SK-N-SH (cell line): ENCODE data around the gene HDAC4. TPM values are rescaled to one million over a fixed set of nuclear protein-coding genes. Genes with fewer than 3 reads are reported as not detected.

Experiments
- CTCF ChIA-PET: fragments of 300-600, 350-600 bp; formaldehyde crosslinking; extraction: SDS; loops from one replicate; lab custom pipeline; 2021; lab: Yijun Ruan, JAX
- POLR2A ChIA-PET: fragments of 350-600 bp; sonication (Branson Sonifier 250); formaldehyde crosslinking; extraction: SDS; loops from one replicate; lab custom pipeline; 2020; ENCODE audit warnings: antibody characterized with exemption, inconsistent platforms; lab: Yijun Ruan, JAX
- DNase-seq: peaks from one replicate; pipeline ENCODE4 v3.0.0; 2012
- H2AFZ ChIP-seq: fragments of 200-600 bp; sonication (generic); 2 replicates; pipeline ENCODE4 v1.8.1; 2016; ENCODE audit warnings: antibody characterized with exemption, mild to moderate bottlenecking, low read depth
- H3F3A ChIP-seq: fragments of 200-600 bp; sonication (generic); replicated peaks from 2 replicates; pipeline ENCODE3; 2016; ENCODE audit warnings: antibody characterized with exemption, mild to moderate bottlenecking; ENCODE audit not compliant: insufficient read depth
- H3K27ac ChIP-seq, 2 experiments: fragments of 200-500 bp in 1 of 2; fragments of 200-600 bp in 1 of 2; sonication (Bioruptor generic) in 1 of 2; sonication (generic), shearing (Covaris generic) in 1 of 2; 2 replicates each; pipeline versions ENCODE4 v1.5.1 to v1.6.1; 2014 to 2016; ENCODE audit warnings: low read depth in 2 of 2, inconsistent platforms in 1 of 2, low read length in 1 of 2, mild to moderate bottlenecking in 1 of 2, mixed read lengths in 1 of 2
- H3K27me3 ChIP-seq: fragments of 200-600 bp; sonication (generic), shearing (Covaris generic); 2 replicates; pipeline ENCODE4 v1.6.1; 2016; ENCODE audit warnings: mixed run types; ENCODE audit not compliant: insufficient read depth
- H3K36me3 ChIP-seq, 2 experiments: fragments of 200-500 bp in 1 of 2; fragments of 200-600 bp in 1 of 2; sonication (Bioruptor generic) in 1 of 2; sonication (generic) in 1 of 2; replicated peaks in 1 of 2; 2 replicates each; pipeline versions ENCODE3 to v1.5.1; 2014 to 2016; ENCODE audit warnings: low read length in 1 of 2, mild to moderate bottlenecking in 1 of 2; ENCODE audit not compliant: insufficient read depth in 2 of 2, control insufficient read depth in 1 of 2
- H3K4me1 ChIP-seq, 2 experiments: fragments of 200-500 bp in 1 of 2; fragments of 200-600 bp in 1 of 2; sonication (Bioruptor generic) in 1 of 2; sonication (generic), shearing (Covaris generic) in 1 of 2; 2 replicates each; pipeline versions ENCODE4 v1.5.1 to v1.6.1; 2014 to 2016; ENCODE audit warnings: low read depth in 1 of 2, low read length in 1 of 2, mixed run types in 1 of 2; ENCODE audit not compliant: insufficient read depth in 2 of 2, control insufficient read depth in 1 of 2
- H3K4me2 ChIP-seq: fragments of 200-600 bp; sonication (generic), shearing (Covaris generic); 2 replicates; pipeline ENCODE4 v1.6.1; 2017; ENCODE audit warnings: mixed run types
- H3K4me3 ChIP-seq, 2 experiments: fragments of 200-500 bp in 1 of 2; fragments of 200-600 bp in 1 of 2; sonication (Bioruptor generic) in 1 of 2; sonication (generic), shearing (Covaris generic) in 1 of 2; 2 replicates each; pipeline versions ENCODE4 v1.5.1 to v1.8.1; 2014 to 2016; ENCODE audit warnings: low read depth in 2 of 2, inconsistent platforms in 1 of 2, low read length in 1 of 2, mild to moderate bottlenecking in 1 of 2, mixed read lengths in 1 of 2, moderate library complexity in 1 of 2
- H3K79me2 ChIP-seq: fragments of 200-600 bp; sonication (generic); 2 replicates; pipeline ENCODE4 v1.8.1; 2017; ENCODE audit warnings: mild to moderate bottlenecking; ENCODE audit not compliant: insufficient read depth
- H3K9ac ChIP-seq: fragments of 200-600 bp; sonication (generic); 2 replicates; pipeline ENCODE4 v1.6.1; 2017; ENCODE audit warnings: mixed run types
- H3K9me2 ChIP-seq: fragments of 200-600 bp; sonication (generic); 2 replicates; pipeline ENCODE4 v1.6.1; 2017; ENCODE audit warnings: mixed run types
- H3K9me3 ChIP-seq: fragments of 200-600 bp; sonication (generic); 2 replicates; pipeline ENCODE4 v1.6.1; 2017; ENCODE audit warnings: mixed run types, mild to moderate bottlenecking, moderate library complexity
- H4K20me1 ChIP-seq: fragments of 200-600 bp; sonication (generic); 2 replicates; pipeline ENCODE4 v1.6.1; 2017; ENCODE audit warnings: mild to moderate bottlenecking, mixed run types; ENCODE audit not compliant: insufficient read depth
- EZH2phosphoT487 ChIP-seq: fragments of 200-600 bp; sonication (generic); IDR thresholded peaks from 2 replicates; pipeline ENCODE4 v1.6.1; 2017; ENCODE audit warnings: low read depth, mixed run types, mild to moderate bottlenecking, antibody characterized with exemption, moderate library complexity, borderline replicate concordance
- FOSL2 ChIP-seq: IDR thresholded peaks from 2 replicates; pipeline ENCODE4 v1.4.0; 2012; ENCODE audit warnings: low read depth, mild to moderate bottlenecking, moderate library complexity, borderline replicate concordance
- FOXJ3 ChIP-seq: sonication (generic); formaldehyde crosslinking; IDR thresholded peaks from 2 replicates; pipeline ENCODE4 v1.5.1; 2020; ENCODE audit warnings: mild to moderate bottlenecking, missing genetic modification reagents
- GABPA ChIP-seq: IDR thresholded peaks from 2 replicates; pipeline ENCODE4 v1.4.0; 2012; ENCODE audit warnings: low read depth, mild to moderate bottlenecking
- GATA2 ChIP-seq: sonication (generic); formaldehyde crosslinking; IDR thresholded peaks from 2 replicates; pipeline ENCODE4 v1.5.0; 2020; ENCODE audit warnings: mild to moderate bottlenecking, missing genetic modification reagents
- JUND ChIP-seq: IDR thresholded peaks from 2 replicates; pipeline ENCODE4 v1.4.0; 2012
- MAX ChIP-seq: IDR thresholded peaks from 2 replicates; pipeline ENCODE4 v1.4.0; 2012; ENCODE audit warnings: low read depth
- MXI1 ChIP-seq: IDR thresholded peaks from 2 replicates; pipeline ENCODE4 v1.6.1; 2012; ENCODE audit warnings: mild to moderate bottlenecking, low read depth, low read length, improper control_type of control experiment
- NFIC ChIP-seq: IDR thresholded peaks from 2 replicates; pipeline ENCODE4 v1.4.0; 2012; ENCODE audit warnings: borderline replicate concordance
- POLR2AphosphoS5 ChIP-seq: IDR thresholded peaks from 2 replicates; pipeline ENCODE4 v1.6.1; 2012; ENCODE audit warnings: low read depth, low read length
- RAD21 ChIP-seq: IDR thresholded peaks from 2 replicates; pipeline ENCODE4 v1.6.1; 2012; ENCODE audit warnings: mild to moderate bottlenecking, low read length
- RFX5 ChIP-seq: IDR thresholded peaks from 2 replicates; pipeline ENCODE4 v1.6.1; 2012; ENCODE audit warnings: mild to moderate bottlenecking, improper control_type of control experiment, low read length
- SIN3A ChIP-seq: IDR thresholded peaks from 2 replicates; pipeline ENCODE4 v1.6.1; 2012; ENCODE audit warnings: low read depth, mild to moderate bottlenecking, low read length, moderate library complexity, borderline replicate concordance
- TAF1 ChIP-seq: IDR thresholded peaks from 2 replicates; pipeline ENCODE4 v1.6.1; 2012; ENCODE audit warnings: low read depth, mild to moderate bottlenecking, low read length, moderate library complexity, borderline replicate concordance
- TCF12 ChIP-seq: IDR thresholded peaks from 2 replicates; pipeline ENCODE4 v1.4.0; 2012
- TEAD4 ChIP-seq: IDR thresholded peaks from 2 replicates; pipeline ENCODE4 v1.4.0; 2012; ENCODE audit warnings: mild to moderate bottlenecking, borderline replicate concordance; ENCODE audit not compliant: insufficient read depth
- USF1 ChIP-seq: IDR thresholded peaks from 2 replicates; pipeline ENCODE4 v1.4.0; 2012; ENCODE audit warnings: low read depth, borderline replicate concordance
- USF2 ChIP-seq: fragments of 150-350 bp; IDR thresholded peaks from 2 replicates; pipeline ENCODE4 v1.6.1; 2017; ENCODE audit warnings: antibody characterized with exemption, low read length, low read depth, borderline replicate concordance
- ZBTB33 ChIP-seq: IDR thresholded peaks from 2 replicates; pipeline ENCODE4 v1.4.0; 2012; ENCODE audit warnings: low read depth, borderline replicate concordance
- whole genome bisulfite sequencing: methylation state at CpG from one replicate; pipeline ENCODE4 v1.1.6; 2017; ENCODE audit warnings: low lambda C conversion rate; 5-methylcytosine and 5-hydroxymethylcytosine counted together
- polyA plus RNA-seq, 3 experiments: library from polyadenylated mRNA; depleted of rRNA; stranded (reverse); fragments of >200 nt; gene quantifications; 2 replicates each; pipeline ENCODE4 v1.2.3, GENCODE V29; 2012

HDAC4 gene
- polyA plus RNA-seq, 1 of the 3 experiments (the other 2 are of a cell fraction), result 5.5 TPM

- TF ChIP-seq POLR2AphosphoS5 (no peak), RAD21 (no peak), TAF1 (no peak), GABPA (no peak), FOXJ3 (CRISPR knock-in tag) (no peak)
Observed at GRCh38 chr2:239189711-239190131, 211.1 kb downstream of the HDAC4 start (continued).

GRCh38 chr2:239188536-239188935 lies 212.3 kb downstream of the HDAC4 start:
- DNase-seq, result no peak
- H3K4me3 ChIP-seq, result no peak overlapping the region; a peak in 1 of 4 replicates
- no peak overlapping the region for H2AFZ ChIP-seq
- no peaks in the 10 kb centered on the region for H3K9me2 ChIP-seq
- peaks cover 0 to 7% of the 10 kb centered on the region in 2 experiments; a peak in 1 of 4 replicates for H3K4me1 ChIP-seq
- peaks cover 7 to 8% of the 10 kb centered on the region in 2 experiments for H3K36me3 ChIP-seq
- POLR2A ChIA-PET, result no interaction called here
- no peaks in the 10 kb centered on the region for H3F3A ChIP-seq
- TF ChIP-seq TEAD4 (no peak), ZBTB33 (no peak), POLR2AphosphoS5 (no peak), JUND (no peak), SIN3A (no peak), MXI1 (no peak), GATA2 (CRISPR knock-in tag) (no peak), FOSL2 (no peak), TAF1 (no peak), MAX (no peak), NFIC (no peak), USF2 (no peak), USF1 (no peak), RFX5 (no peak), TCF12 (no peak), EZH2phosphoT487 (no peak), RAD21 (no peak)
- no peaks in the 10 kb centered on the region for H3K9me3 ChIP-seq
- no peak overlapping the region for H3K27ac ChIP-seq
- H3K4me2 ChIP-seq, result no peak overlapping the region
- H4K20me1 ChIP-seq, result no peaks in the 10 kb centered on the region
- no peaks in the 10 kb centered on the region for H3K27me3 ChIP-seq
- WGBS, result 87% methylated on average over 3 of the region's 12 CpGs
- no peaks in the 10 kb centered on the region for H3K79me2 ChIP-seq
- no peak overlapping the region for H3K9ac ChIP-seq
- CTCF ChIA-PET, result no interaction called here
